Ureter (tissue), 1 donor: Measurements from ENCODE around the gene MEGF11. TPM values are rescaled to one million over a fixed set of nuclear protein-coding genes. Genes with fewer than 3 reads are reported as not detected.

Experiments used
- DNase-seq: peaks from one replicate; pipeline ENCODE4 v3.0.0-alpha.2; 2020; ENCODE audit warnings: low spot score
- total RNA-seq: library from RNA; stranded (reverse); gene quantifications from one replicate; pipeline ENCODE4 v1.2.4, GENCODE V29; 2023
- donor health status: DM: yes; HTN: yes; CAD: no.

The MEGF11 gene
- total RNA-seq, 1 donor from 2014 or later: not detected

DNA sequence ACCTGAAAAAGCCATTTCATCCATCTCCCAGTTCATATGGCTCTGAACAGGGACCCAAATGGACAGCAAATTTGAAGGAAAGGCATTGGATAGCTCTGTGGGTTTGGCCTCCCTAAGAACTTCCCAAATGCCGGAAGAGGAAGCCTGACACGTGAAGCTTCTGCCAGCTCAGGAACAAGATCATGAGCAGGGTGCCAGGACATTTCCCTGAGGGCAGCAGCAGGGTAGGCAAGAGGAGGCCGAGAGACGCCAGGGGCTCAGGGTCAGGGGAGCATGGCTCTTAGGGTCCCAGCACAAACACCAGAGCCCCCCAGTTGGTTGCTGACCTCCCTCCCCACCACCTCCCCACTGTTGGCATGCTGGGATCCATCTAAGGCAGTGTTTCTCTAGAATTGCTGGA lies 187.5 kb downstream of the MEGF11 start:
- DNase-seq: no peak

DNA sequence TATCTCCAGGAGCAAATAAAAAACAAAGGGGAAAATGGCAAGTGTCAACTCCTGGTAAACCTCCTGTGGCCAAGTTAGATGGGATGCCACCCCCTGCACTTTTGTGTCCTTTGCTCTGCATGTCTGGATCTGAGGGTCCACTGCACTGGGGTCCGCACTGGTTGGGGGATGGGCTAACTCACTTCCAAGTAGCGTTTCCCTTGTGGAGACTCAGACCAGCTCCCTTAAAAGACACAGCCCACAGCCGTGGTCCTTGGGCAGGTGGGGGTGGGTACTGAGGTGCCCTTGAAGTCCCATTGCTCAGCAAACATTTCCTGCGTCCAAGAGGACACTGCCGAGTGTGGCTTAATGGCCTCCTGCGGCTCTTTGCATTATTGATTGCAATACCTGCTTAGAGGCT lies 188.2 kb downstream of the MEGF11 start:
- DNase-seq: no peak

GRCh38 chr15:66063147-66063546 lies 190.4 kb downstream of the MEGF11 start:
- DNase-seq: no peak

DNA sequence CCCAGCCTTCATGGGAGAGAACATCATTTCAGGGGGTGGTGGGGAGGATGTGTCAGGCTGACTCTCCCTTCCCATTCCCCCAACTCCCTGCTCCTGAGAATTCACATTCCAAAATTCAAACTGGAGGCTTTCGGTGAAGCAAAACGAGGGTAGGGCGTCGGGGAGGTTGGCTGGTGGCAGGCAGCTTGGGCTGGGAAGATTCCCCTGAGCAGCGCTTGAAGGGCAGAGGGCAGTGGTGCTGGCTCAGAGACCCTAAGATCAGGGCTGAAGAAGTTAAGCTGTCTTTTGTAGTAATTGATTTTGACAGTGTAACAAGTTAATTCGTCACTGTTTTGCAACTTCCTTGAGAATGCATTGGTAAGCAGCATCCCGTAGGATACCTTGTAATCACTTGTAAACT lies 196.5 kb downstream of the MEGF11 start:
- DNase-seq: no peak

- no peak for DNase-seq
Measured at GRCh38 chr15:66053991-66054390, 199.6 kb downstream of the MEGF11 start.

DNA sequence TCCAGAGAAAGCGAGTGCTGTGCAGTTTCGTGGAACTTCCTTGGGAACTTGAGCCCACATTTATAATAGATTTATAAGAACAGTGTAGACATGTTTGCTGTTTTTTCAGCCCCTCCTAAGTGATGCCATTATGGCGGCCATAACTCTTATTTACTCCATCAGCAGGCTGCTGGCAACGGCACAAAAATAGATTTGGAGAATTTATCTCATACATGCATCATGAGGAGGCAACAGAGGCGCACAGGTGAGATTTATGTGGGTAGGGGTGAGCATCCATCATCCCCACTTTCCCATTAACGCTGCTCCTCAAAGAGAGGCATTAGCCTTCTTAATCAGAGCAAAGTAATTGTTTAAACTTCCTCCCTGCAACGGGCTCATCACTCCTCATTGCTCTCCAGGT lies 201.7 kb downstream of the MEGF11 start:
- DNase-seq: no peak

DNA sequence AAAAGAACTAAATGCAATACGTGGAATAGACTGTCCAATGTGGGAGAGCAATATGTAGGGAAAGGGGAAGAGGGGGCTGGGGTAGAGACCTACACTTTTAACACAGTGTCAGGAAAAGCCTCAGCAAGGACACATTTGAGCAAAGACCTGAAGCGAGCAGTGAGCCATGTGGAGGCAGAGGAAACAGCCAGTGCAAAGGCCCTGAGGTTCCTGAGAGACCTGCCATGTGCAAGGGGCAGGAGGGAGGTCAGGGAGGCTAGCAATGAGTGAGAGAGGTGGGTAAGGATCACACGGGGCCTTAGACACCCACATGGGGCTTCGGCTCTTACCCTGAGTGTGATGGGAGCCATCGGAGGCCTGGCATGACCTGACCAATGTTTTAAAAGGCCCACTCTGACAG lies 203.3 kb downstream of the MEGF11 start:
- DNase-seq: no peak

DNA sequence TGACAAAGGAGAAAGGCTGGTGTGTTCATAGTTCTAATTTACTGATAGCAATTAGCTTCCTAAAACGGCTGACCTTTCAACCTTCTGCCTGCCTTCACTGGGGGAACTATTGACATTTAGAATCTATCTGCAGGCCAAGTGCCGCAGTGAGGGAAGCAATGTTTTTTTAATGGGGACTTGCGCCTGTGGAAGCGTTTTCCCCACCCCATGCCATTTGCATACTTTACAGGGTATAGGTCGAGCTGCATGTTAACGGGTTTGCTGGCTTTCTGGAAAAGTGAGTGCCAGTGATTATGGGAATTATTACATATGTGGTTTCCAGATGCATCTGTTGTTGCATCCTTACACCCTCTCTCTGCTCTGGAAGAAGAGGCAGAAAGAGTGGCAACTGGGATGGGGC lies 204.2 kb downstream of the MEGF11 start:
- no peak for DNase-seq

DNA sequence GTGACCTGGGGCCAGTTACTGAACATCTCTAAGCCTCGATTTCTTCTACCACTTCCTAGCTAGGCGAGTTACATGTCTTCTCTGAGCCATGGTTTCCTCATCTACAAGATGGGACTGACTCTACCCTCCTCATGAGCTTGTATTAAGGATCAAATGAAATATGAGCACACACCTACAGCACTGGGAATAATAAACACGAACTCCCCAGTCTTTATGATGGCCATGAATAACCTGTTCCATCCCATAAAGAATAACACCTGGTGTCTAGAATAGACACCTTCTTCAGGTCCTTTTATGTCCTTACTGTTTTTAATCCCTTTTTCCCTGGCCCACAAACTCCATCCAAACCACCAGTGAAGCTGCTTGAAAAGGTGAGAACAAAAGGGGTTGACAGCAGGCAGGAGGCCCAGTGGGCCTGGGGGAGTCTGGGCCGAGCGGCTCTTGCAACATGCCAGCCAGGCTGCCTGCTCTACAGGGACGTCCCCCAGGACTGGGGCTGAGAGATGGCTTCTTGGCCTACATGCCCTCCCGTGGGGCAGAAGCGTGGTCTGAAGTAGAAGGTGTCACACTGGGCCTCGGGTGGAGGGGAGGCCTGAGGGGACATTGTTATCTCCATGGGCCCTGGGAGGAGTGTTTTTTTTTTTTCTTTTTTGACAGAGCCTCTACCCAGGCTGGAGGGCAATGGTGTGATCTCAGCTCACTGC lies 206.1 kb downstream of the MEGF11 start:
- DNase-seq: no peak

DNA sequence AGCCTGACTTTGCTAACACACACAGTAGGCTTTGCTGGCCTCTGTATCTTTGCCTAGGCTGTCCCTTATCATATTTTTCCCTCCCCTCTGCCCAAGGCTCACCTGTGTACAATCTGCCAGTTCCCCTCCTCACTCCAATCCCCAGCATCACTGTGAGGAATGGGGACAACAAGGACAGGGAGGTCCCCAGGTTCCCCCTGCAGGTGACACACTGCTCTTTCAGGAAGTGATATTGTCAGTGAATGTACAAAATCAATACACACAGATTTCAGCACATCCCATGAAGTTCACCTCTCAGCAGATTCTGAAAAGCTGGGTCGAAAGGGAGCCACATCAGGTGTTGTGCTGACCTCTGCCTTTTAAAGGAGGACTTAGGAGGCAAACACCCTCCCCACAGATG lies 206.8 kb downstream of the MEGF11 start:
- no peak for DNase-seq

DNA sequence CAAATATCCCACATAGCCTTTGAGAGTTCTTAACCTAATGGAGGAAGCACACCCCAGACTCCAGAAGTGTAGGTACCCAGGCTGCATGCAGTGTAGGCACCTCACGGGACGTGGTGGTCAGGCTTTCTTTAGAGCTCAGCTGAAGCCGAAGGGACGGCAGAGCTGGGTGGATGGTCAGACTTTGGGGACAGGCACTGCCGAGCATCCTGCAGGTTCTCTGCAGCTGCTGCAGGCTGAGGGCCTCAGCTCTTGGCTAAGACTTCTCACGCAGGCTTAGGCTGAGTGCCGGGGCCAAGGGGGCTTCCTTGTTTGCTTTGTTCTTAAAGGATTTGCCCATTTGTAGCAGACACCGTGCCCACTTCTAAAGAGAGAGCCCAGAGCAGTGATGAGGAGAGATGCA lies 207.2 kb downstream of the MEGF11 start:
- DNase-seq: no peak

DNA sequence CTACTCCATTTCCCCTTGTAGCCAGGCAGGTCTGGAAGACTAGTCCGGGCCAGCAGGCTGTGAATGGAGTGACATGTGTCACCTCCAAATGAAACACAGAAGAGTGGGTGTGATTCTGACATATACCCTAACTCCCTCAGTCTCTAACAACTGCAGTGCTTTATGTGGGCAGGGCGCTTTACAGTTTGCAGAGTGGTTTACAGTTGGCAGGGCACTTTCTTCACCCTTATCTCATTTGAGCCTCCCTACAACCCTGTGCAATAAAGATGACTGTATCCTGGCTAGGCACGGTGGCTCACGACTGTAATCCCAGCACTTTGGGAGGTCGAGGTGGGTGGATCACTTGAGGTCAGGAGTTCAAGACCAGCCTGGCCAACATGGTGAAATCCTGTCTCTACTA lies 208.0 kb downstream of the MEGF11 start:
- DNase-seq: no peak

DNA sequence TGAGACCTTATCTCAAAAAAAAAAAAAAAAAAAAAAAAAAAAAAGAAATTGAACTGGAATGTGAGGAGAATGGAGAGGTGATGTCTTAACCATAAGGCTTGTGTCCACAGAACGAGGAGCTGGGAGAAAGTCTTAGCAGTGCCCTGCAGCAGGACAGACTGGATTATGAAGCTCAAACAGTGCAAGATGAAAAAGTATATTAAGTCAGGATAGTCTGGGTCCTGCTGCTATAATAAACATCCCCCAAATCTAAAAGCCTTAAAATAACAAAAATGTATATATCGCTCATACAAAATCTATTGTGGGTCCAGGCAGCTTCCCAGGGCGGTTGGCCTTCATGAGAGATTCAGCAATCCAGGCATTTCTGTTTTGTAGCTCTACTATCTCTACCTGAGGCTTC lies 208.7 kb downstream of the MEGF11 start:
- DNase-seq: no peak

DNA sequence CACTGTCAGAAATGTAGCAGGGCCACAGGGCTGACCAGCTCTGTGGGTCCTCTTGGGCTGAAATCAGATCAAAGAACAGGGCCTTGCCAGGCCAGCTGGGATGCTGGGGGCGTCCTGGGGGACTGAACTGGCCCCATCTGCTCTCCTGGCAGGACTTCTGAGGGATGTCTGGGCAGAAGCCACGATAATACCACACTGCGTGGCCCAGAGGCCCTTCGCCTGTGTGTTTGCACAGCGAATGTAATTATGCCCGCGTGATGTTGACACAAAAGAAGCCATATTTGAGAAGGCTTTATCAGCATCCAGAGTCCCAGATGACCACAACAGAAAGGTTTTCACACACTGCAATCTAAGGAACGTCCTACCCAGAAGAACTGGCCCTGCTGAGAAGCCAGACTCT lies 210.3 kb downstream of the MEGF11 start:
- DNase-seq: no peak

DNA sequence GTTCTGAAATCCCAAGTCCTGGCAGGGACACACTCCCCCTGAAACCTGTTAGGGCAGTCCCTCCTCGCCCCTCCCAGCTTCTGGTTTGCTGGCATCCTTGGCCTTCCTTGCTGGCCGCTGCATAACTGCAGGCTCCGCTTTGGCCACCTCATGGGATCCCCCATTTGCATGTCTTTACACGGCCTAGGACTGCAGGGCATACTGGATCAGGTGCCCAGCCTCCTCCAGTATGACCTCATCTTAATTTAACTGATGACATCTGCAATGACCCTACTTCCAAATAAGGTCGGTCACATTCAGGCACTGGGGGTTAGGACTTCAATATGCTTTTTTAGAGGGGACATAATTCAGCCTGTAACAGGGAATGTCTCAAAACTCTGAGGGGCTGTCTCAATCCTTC lies 210.9 kb downstream of the MEGF11 start:
- no peak for DNase-seq

DNA sequence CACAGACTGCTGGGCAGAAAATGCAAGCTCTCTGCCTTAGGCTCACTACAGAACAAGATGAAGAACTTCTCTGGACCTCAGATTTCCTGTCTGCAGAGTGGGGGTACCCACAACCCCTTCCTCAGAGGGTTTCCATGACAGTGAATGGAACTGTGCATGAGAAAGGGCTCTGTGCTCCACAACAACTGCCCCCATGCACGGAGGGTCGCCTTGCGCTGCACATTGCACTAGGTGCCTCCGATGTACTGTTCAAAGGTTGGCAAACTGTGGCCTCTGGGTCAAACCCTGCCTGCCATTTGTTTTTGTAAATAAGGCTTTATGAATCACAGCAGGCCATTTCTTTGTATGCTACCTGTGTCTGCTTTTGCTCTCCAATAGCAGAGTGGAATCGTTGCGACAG lies 212.3 kb downstream of the MEGF11 start:
- no peak for DNase-seq

DNA sequence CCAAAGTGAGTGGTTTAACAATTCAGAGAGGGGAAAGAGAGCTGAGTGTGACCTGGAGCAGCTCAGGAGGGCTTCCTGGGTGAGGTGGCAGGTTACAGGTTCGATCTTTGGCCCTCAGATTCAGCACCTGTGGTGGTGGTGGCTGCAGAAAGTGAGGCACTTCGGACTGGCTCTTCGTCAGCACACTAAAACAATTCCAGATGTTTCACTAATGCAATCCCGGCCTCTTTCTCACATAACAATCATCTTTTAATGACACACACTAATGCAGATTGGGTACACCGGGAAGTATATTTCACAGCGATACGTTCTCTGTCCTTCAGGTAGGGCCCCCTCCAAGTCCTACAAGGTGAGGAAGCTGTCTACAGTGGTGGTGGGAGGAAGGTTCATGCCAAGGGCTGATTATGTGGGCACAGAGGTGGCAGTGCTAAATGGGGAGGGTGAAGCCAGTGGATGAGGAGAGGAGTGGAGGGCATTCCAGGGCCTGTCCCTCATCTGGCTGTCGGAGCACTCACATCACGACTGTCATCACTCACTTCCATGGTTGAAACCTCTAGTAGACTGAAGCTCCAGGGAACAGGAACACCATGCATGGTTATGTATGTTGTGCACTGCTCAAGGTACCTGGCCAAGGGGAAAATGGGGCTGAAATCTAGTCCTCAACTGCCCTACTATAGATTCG lies 213.2 kb downstream of the MEGF11 start:
- no peak for DNase-seq

GRCh38 chr15:66039117-66039871 lies 214.3 kb downstream of the MEGF11 start:
- no peak for DNase-seq

GRCh38 chr15:66038387-66039116 lies 215.0 kb downstream of the MEGF11 start:
- no peak for DNase-seq

- DNase-seq: no peak
Measured at GRCh38 chr15:66036859-66037258, 216.7 kb downstream of the MEGF11 start.

- DNase-seq: no peak
Measured at GRCh38 chr15:66035901-66036300, 217.6 kb downstream of the MEGF11 start.

DNA sequence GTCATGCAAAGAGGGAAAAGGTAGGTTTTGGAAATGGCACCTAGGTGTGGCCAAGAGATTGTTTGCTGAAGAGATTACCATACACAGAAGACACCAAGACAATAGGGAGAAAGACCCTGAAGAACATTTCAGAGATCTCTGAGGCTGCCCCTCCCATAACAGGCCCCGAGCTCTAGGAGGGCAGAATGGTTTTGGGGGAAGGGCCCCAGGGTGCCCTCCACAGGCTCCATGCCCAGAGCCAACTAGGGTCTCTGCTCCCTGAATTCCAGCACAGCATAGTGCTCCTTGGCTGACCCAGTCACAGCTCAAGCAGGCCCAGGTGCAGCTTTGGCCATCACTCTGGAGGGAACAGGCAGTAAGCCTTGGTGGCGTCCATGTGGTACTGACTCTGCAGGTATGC lies 220.4 kb downstream of the MEGF11 start:
- DNase-seq: no peak
